Endothelial cell (in vitro differentiated cells): Measurements from ENCODE around the gene COX20. TPM values are rescaled to one million over a fixed set of nuclear protein-coding genes. Genes with fewer than 3 reads are reported as not detected.

Source experiments
- total RNA-seq: library from RNA; stranded (reverse); fragmentation: NEBNext Ultra II Directional; extraction: Animal tissue kit (Norgen Biotek cat#: 25700); gene quantifications from one replicate; pipeline ENCODE4 v1.2.1, GENCODE V29; 2021; ENCODE audit not compliant: unreplicated experiment

COX20 gene
- total RNA-seq, 1 donor from 2014 or later = 9.6 TPM

Other genes with a start within 250 kb of the COX20 start
- gene DESI2, start 182.5 kb upstream of the COX20 start, total RNA-seq = 52.5 TPM
- 381 TPM for gene HNRNPU, start 28.9 kb downstream of the COX20 start, total RNA-seq